GM20000 (cell line): ENCODE measurements around the gene DSP.

Source experiments
- DNase-seq: peaks from one replicate; pipeline ENCODE4 v3.0.0; 2012; ENCODE audit warnings: low spot score
- TF ChIP-seq, protein P1 (sequence below): IDR thresholded peaks from 2 replicates; pipeline ENCODE4 v1.5.1; 2012; ENCODE audit warnings: mild to moderate bottlenecking, control low read depth; ENCODE audit errors: extremely low read depth, missing control alignments

DSP gene

DNA sequence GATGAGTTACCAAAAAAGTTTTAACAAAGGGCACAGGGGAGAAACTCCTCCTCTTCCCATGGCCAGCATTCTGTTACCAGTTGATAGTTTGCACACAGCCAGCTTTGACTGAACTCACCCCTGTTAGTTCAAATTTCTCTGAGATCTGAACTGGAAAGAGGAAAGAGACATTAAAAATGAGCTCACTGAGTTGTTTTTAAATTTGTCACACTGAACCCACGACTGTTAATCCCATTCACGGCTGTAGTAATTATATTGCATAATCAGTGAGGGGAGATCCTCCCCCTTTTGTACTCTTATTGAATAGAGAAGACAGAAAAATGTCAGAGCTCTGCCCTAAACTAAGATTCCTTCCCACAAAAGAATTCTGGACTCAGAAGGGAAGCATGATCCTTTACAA is 17.5 kb upstream of the DSP start:
- TF ChIP-seq, protein P1, sequence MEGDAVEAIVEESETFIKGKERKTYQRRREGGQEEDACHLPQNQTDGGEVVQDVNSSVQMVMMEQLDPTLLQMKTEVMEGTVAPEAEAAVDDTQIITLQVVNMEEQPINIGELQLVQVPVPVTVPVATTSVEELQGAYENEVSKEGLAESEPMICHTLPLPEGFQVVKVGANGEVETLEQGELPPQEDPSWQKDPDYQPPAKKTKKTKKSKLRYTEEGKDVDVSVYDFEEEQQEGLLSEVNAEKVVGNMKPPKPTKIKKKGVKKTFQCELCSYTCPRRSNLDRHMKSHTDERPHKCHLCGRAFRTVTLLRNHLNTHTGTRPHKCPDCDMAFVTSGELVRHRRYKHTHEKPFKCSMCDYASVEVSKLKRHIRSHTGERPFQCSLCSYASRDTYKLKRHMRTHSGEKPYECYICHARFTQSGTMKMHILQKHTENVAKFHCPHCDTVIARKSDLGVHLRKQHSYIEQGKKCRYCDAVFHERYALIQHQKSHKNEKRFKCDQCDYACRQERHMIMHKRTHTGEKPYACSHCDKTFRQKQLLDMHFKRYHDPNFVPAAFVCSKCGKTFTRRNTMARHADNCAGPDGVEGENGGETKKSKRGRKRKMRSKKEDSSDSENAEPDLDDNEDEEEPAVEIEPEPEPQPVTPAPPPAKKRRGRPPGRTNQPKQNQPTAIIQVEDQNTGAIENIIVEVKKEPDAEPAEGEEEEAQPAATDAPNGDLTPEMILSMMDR = no peak
- DNase-seq = no peak

DNA sequence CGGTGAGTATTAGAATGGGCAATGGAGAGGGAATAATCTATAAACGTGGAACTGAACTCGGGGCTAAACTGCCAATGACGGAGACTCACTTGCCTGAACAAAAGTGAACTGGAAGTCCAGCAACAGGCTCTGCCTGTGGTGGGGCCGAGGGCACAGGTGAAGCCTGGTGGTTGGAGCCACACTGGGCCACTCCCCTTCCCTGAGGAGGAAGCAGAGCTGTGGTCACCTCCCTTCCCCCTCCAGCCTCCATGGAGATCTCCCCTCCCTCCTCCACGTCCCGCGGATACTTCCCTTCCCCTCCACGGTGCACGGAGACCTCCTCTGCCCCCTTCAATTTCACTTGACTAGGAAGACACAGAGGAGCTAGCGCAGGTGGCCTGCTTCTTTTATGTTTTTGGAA is 14.7 kb upstream of the DSP start:
- DNase-seq = no peak
- TF ChIP-seq, protein P1 = no peak

DNA sequence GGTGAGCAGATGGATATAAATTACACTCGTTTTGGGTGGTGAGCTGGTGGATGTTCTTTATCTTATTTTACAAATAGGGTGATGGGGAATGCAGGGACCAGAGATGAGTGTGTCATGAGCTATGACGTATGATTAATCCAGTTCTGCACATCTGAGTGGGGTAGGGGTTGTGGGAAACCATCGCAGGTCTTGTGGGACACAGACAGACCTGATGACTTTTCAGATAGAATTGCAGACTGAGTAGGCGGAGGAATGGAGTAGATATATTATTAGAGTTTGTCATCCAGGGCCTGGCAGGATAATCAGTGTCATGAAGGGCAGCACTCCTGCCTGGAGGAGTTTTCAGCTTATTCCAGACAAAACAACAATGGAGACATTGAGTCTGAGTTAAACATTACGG is 12.9 kb upstream of the DSP start:
- DNase-seq = no peak

DNA sequence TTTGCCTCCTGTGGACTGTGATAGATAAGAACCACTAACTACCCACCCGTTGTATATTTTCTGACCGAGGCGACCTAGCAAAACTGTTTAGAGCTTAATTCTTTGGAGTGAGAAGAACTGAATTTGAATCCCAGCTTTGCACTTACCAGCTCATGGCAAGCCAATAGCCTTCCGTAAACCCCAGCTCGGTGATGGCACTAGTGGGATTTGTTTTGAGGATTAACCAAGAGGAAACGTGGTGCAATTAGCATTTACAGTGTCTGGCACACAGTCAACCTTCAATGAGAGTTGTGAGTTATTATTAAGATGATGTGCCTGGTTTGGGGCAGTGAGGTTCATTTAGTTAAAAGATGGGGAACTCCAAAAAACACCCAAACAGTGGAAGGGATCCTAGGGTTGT is 12.3 kb upstream of the DSP start:
- DNase-seq = no peak
- TF ChIP-seq, protein P1 = no peak

More for the DNA sequence above, 12.9 kb upstream of the DSP start:
- TF ChIP-seq, protein P1 = no peak

DNA sequence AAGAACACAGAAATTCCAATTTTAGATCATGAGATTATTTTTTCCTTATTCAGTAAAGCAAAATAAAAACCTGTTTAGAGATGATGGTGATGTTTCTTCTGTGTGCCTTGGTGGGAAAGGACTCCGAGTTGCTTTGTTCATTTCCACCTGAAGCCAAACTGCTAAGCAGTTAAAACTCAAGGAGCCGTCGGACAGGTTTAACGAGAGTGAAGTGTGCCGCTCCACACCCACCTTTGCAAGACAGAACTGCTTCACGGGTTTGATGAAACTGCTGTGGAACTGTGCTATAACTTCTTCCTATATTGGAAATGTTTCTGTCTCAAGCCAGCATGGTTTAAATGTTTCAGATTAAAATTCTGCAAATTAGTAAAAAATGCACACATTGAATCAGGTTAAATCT is 9.2 kb upstream of the DSP start:
- TF ChIP-seq, protein P1 = no peak
- DNase-seq = no peak

DNA sequence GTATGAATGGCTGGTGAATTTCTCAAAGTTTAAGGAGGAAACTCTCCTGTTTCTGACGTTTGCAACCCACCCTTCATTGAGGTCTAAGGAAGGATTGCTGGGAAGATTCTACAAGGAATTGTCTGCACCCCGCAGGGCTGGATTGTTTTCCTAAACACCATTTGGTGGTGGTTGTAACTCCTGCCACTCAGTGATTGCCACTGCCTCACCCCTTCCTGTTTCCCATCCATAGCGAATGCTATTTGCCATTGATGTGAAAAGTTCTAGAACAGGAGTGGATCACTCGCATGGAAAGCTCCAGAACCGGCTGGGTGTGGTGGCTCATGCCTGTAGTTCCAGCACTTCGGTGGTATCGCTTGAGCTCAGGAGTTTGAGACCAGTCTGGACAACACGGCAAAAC is 8.7 kb upstream of the DSP start:
- TF ChIP-seq, protein P1 = no peak
- DNase-seq = no peak

DNA sequence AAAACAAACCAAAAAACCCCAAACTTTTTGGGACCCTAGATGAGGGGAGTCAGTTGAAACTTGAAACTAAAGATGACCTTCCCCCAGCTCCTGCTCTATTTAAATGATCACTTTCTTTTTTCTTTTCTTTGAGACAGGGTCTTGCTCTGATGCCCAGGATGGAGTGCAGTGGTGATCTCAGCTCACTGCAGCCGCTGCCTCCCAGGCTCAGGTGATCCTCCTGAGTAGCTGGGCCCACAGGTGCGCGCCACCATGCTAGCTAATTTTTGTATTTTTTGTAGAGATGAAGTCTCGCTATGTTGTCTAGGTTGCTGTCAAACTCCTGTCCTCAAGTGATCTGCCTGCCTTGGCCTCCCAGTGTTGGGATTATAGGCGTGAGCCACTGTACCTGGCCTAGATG is 7.3 kb upstream of the DSP start:
- TF ChIP-seq, protein P1 = no peak
- DNase-seq = no peak
